ENCODE data around the gene PELI2. TPM values are rescaled to one million over a fixed set of nuclear protein-coding genes. Genes with fewer than 3 reads are reported as not detected.

The PELI2 gene
- total RNA-seq, 2 donors from 2014 or later = 4.4 to 7.0 TPM

DNA sequence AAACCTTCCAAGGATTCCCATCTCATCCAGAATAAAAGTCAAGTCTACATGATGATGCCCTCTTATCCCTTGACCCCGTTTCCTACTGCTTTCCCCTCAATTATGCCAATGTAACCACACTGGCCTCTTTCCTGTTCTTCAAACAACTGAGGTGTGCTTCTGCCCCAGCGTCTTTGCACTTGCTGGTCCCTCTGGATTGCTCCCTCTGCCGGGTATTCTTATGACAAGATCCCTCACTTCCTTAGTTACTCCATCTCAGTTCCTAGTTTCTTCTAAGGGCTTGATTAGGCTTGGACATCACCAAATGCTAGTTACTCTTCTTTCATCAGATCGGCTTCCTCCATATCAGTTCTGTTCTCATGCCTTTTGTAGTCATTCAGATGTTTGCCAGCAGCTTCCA is 32.7 kb upstream of the PELI2 start:
- TF ChIP-seq, protein P1, sequence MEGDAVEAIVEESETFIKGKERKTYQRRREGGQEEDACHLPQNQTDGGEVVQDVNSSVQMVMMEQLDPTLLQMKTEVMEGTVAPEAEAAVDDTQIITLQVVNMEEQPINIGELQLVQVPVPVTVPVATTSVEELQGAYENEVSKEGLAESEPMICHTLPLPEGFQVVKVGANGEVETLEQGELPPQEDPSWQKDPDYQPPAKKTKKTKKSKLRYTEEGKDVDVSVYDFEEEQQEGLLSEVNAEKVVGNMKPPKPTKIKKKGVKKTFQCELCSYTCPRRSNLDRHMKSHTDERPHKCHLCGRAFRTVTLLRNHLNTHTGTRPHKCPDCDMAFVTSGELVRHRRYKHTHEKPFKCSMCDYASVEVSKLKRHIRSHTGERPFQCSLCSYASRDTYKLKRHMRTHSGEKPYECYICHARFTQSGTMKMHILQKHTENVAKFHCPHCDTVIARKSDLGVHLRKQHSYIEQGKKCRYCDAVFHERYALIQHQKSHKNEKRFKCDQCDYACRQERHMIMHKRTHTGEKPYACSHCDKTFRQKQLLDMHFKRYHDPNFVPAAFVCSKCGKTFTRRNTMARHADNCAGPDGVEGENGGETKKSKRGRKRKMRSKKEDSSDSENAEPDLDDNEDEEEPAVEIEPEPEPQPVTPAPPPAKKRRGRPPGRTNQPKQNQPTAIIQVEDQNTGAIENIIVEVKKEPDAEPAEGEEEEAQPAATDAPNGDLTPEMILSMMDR (IDR thresholded peaks at IDR 0.05) = no peak
- Histone ChIP-seq H3K36me3 (no peaks in the 10 kb centered on the region), H3K27ac (no peak overlapping the region), H3K4me3 (no peak overlapping the region), H3K4me1 (no peaks in the 10 kb centered on the region), H3K27me3 (no peaks in the 10 kb centered on the region), H3K9me3 (no peaks in the 10 kb centered on the region)
- DNase-seq (ENCODE audit: low spot score) = no peak

DNA sequence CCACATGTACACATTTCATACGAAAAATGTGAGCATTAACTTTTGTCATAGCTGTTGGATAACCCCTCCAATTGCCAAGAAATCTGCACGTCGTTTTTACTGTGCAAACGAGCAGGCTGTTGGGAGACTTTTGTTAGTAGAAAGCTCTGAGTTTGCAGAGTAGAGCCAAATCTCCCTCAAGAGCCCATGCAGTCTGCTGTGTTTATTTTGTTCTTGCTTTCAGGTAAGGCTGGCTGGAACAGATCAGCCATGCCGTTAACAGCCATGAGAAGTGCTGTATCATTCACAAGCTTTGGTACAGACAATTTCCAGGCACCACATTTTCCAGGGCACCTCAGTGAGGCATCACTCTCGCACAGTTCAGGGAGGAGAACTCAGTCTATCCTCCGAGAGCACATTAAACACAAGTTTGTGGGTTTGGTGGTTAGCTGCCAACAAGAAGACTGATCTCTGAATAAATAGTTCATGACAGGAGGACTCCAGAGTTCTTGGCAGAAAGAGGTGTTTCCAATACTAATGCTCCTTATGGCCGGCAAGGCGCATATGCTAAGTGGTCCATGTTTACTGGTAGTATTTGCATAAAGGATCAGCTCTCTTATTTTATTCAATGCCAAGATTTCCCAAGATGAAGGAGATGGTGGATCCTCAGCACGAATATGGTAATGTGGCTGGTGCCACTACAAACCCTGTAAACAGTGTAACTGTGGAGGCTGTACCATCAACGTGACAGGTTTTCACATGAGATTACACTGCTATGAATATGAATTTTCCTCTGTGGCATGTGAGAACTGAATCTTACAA is 30.3 kb upstream of the PELI2 start:
- Histone ChIP-seq H3K27ac (no peak overlapping the region), H3K27me3 (no peaks in the 10 kb centered on the region)
- TF ChIP-seq, protein P1 (IDR thresholded peaks at IDR 0.05) = no peak

DNA sequence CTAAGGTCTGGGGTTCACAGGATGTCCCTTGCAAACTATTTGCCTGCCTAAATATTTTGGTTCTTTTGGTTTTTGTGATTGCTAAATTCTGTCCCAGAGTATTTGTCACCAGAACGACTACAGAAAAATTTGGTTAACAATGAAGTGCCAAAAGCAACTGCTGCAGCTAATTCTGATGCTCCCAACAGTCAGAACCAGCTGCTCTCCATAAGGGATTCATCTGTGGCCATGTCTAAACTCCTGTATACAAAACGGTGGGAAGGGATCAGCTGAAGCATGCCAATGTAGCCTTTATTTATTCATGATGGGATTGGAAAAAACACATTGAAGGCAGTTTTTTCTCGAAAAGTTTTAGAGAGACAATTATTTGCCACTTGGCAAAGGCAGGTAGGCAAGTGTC is 29.3 kb upstream of the PELI2 start:
- no peaks in the 10 kb centered on the region for H3K4me1 ChIP-seq
- TF ChIP-seq, protein P1 (IDR thresholded peaks at IDR 0.05) = no peak
- no peaks in the 10 kb centered on the region for H3K27me3 ChIP-seq

More for the DNA sequence above, 30.3 kb upstream of the PELI2 start:
- H3K4me3 ChIP-seq = no peak overlapping the region
- no peaks in the 10 kb centered on the region for H3K4me1 ChIP-seq
- no peaks in the 10 kb centered on the region for H3K36me3 ChIP-seq
- H3K9me3 ChIP-seq = no peaks in the 10 kb centered on the region
- no peak for DNase-seq (ENCODE audit: low spot score)

DNA sequence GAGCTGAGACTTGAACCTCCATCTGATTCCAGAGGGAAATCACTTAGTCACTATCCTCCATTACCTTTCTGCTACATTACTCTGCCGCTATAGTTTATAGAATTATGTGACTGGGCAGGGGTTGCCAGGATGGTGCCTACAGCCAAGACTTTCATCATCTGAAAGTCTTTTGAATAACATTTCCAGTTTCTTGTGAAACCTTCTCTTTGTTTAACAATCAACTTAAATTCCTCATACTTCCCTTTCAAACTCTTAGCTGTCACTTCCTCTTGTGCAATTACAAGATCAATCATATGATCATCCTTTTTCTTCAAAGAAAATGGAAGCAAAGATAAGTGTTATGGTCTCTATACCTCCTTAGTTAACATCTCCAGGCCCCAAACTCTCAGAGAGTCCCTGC is 25.4 kb upstream of the PELI2 start:
- no peaks in the 10 kb centered on the region for H3K36me3 ChIP-seq
- TF ChIP-seq, protein P1 (IDR thresholded peaks at IDR 0.05) = no peak
- H3K27ac ChIP-seq = no peak overlapping the region
- no peak for DNase-seq (ENCODE audit: low spot score)
- H3K4me3 ChIP-seq = no peak overlapping the region
- no peaks in the 10 kb centered on the region for H3K27me3 ChIP-seq
- H3K4me1 ChIP-seq = no peaks in the 10 kb centered on the region
- H3K9me3 ChIP-seq = no peaks in the 10 kb centered on the region

More for the DNA sequence above, 29.3 kb upstream of the PELI2 start:
- no peak for DNase-seq (ENCODE audit: low spot score)
- H3K9me3 ChIP-seq = no peaks in the 10 kb centered on the region
- H3K27ac ChIP-seq = no peak overlapping the region
- H3K36me3 ChIP-seq = no peaks in the 10 kb centered on the region
- no peak overlapping the region for H3K4me3 ChIP-seq

DNA sequence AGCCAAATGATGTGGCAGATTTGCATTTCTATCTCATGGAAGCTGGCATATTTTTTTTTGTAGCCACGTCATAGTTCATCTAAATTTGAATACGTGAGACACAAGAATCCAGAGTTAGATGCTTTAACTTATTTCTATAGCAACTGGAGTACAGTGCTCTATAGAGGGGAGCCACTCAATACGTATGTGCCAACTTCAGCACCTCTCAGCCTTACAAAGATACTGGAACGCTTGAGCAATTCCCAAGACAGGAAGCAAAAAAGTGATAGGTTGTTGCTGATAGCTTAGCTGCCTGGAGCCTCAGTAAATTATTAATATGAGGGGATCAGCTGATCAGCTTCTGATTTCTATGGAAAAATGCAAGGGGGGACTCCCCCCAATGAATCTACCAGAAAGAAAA is 24.1 kb upstream of the PELI2 start:
- Histone ChIP-seq H3K36me3 (no peaks in the 10 kb centered on the region), H3K9me3 (no peaks in the 10 kb centered on the region), H3K27me3 (no peaks in the 10 kb centered on the region), H3K4me3 (no peak overlapping the region), H3K4me1 (no peaks in the 10 kb centered on the region), H3K27ac (no peak overlapping the region)
- DNase-seq (ENCODE audit: low spot score) = no peak
- TF ChIP-seq, protein P1 (IDR thresholded peaks at IDR 0.05) = no peak

DNA sequence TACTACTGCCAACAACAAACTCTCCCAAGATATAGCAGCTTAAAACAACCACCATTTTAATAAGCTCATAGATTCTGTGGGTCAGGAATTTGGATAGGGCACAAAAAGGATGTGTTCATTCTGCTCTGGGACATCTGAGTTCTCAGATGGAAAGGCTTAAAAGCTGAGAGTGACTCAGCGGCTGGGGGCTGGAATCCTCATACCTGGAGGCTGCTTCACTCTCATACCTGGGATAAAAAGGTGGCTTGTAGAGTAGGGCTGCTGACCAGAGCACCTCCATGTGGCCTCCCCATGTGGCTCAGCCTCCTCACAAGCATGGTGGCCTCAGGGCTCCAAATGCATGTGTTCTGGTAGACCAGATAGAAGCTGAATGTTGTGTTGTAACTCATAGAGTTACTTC is 20.2 kb upstream of the PELI2 start:
- TF ChIP-seq, protein P1 (IDR thresholded peaks at IDR 0.05) = no peak

More for the DNA sequence above, 20.2 kb upstream of the PELI2 start:
- Histone ChIP-seq H3K27me3 (no peaks in the 10 kb centered on the region), H3K4me1 (no peaks in the 10 kb centered on the region), H3K27ac (no peak overlapping the region), H3K36me3 (no peaks in the 10 kb centered on the region), H3K4me3 (no peak overlapping the region), H3K9me3 (no peaks in the 10 kb centered on the region)
- DNase-seq (ENCODE audit: low spot score) = no peak

All from right atrium auricular region (tissue), 2 donors.